PC-3 (cell line): ENCODE data around the gene SGCD. TPM values are rescaled to one million over a fixed set of nuclear protein-coding genes. Genes with fewer than 3 reads are reported as not detected.

Source experiments
- ATAC-seq: fragments of 200-7000 bp; cut with Tn5 transposase; 2 replicates; pipeline ENCODE4 v1.9.1; 2020; ENCODE audit warnings: mild to moderate bottlenecking, moderate library complexity
- BruUV-seq: library from RNA; stranded (reverse); fragments of 400-500 nt; replicated peaks from 2 replicates; lab custom pipeline; 2021; lab: Mats Ljungman, UMichigan
- CTCF ChIA-PET: fragments of 300-600 bp; sonication (Branson Sonifier 250); formaldehyde crosslinking; loops from one replicate; lab custom pipeline; 2022; ENCODE audit warnings: antibody characterized with exemption; lab: Charles Lee
- POLR2A ChIA-PET: fragments of 300-600 bp; sonication (Branson Sonifier 250); formaldehyde crosslinking; loops from one replicate; lab custom pipeline; 2022; ENCODE audit warnings: antibody characterized with exemption; ENCODE audit not compliant: unreplicated experiment; lab: Charles Lee
- DNase-seq: peaks from one replicate; pipeline ENCODE4 v3.0.0-alpha.2; 2015
- H2AFZ ChIP-seq: fragments of 300-600 bp; sonication (generic); 2 replicates; pipeline ENCODE4 v1.6.0; 2016; ENCODE audit warnings: antibody characterized with exemption, low read length
- H3F3A ChIP-seq: fragments of 300-600 bp; sonication (generic); one replicate; pipeline ENCODE4 v1.6.0; 2017; ENCODE audit warnings: antibody characterized with exemption, low read length, control low read depth, mild to moderate bottlenecking; ENCODE audit not compliant: unreplicated experiment
- H3K27ac ChIP-seq: fragments of 300-600 bp; sonication (generic); 2 replicates; pipeline ENCODE4 v1.5.1; 2016; ENCODE audit warnings: mild to moderate bottlenecking, low read length
- H3K27me3 ChIP-seq: fragments of 300-600 bp; sonication (generic); 2 replicates; pipeline ENCODE4 v1.6.1; 2016; ENCODE audit warnings: low read length, mixed read lengths
- H3K36me3 ChIP-seq: fragments of 300-600 bp; sonication (generic); 2 replicates; pipeline ENCODE4 v1.6.1; 2016; ENCODE audit warnings: low read depth, mixed run types, low read length, mixed read lengths
- H3K4me1 ChIP-seq: fragments of 300-600 bp; sonication (generic); 2 replicates; pipeline ENCODE4 v1.5.1; 2016; ENCODE audit warnings: low read length; ENCODE audit not compliant: insufficient read depth
- H3K4me2 ChIP-seq: fragments of 300-600 bp; sonication (generic); 2 replicates; pipeline ENCODE4 v1.6.0; 2016; ENCODE audit warnings: low read length
- H3K4me3 ChIP-seq: fragments of 300-600 bp; sonication (generic); 2 replicates; pipeline ENCODE4 v1.5.1; 2016; ENCODE audit warnings: mild to moderate bottlenecking, low read length, mixed read lengths
- H3K79me2 ChIP-seq: fragments of 300-600 bp; sonication (generic); 2 replicates; pipeline ENCODE4 v1.6.1; 2017; ENCODE audit warnings: low read length, mixed read lengths
- H3K9ac ChIP-seq: fragments of 300-600 bp; sonication (generic); 2 replicates; pipeline ENCODE4 v1.6.0; 2016; ENCODE audit warnings: mild to moderate bottlenecking, low read length
- H3K9me2 ChIP-seq: fragments of 300-600 bp; sonication (generic); replicated peaks from 2 replicates; pipeline ENCODE4 v1.6.1; 2016; ENCODE audit warnings: mixed run types, low read length, mixed read lengths
- H3K9me3 ChIP-seq: fragments of 300-600 bp; sonication (generic); 2 replicates; pipeline ENCODE4 v1.6.1; 2016; ENCODE audit warnings: low read length, mixed read lengths
- H4K20me1 ChIP-seq: fragments of 300-600 bp; sonication (generic); 2 replicates; pipeline ENCODE4 v1.6.1; 2016; ENCODE audit warnings: low read length, mixed read lengths
- EZH2 ChIP-seq: fragments of 300-600 bp; sonication (generic); IDR thresholded peaks from one replicate; pipeline ENCODE4 v1.6.1; 2017; ENCODE audit warnings: antibody characterized with exemption, mild to moderate bottlenecking, low read length; ENCODE audit not compliant: unreplicated experiment
- EZH2phosphoT487 ChIP-seq: fragments of 300-600 bp; sonication (generic); IDR thresholded peaks from 2 replicates; pipeline ENCODE4 v1.6.1; 2018; ENCODE audit warnings: mild to moderate bottlenecking, antibody characterized with exemption, low read length, borderline replicate concordance
- intact Hi-C: fragments of 100-400 bp; cut with micrococcal nuclease; formaldehyde crosslinking; loops from 2 replicates; pipeline ENCODE4 v1.9.0; 2023
- total RNA-seq: library from RNA; depleted of rRNA; stranded (reverse); fragments of >200 nt; gene quantifications from 2 replicates; pipeline ENCODE4 v1.2.3, GENCODE V29; 2014
- TF ChIP-seq, protein P1 (sequence below): fragments of 300-600 bp; sonication (generic); conservative IDR thresholded peaks from 2 replicates; pipeline ENCODE4 v1.5.1; 2017; ENCODE audit warnings: antibody characterized with exemption, low read depth, mild to moderate bottlenecking, low read length

SGCD gene
- total RNA-seq, 1 experiment from 2014 or later: 0.15 TPM

GRCh38 chr5:156716591-156717380 is 389.8 kb downstream of the SGCD start:
- Histone ChIP-seq H3K4me3 (no peak overlapping the region), H3K27me3 (no peaks in the 10 kb centered on the region), H3F3A (no peaks in the 10 kb centered on the region), H3K4me1 (no peaks in the 10 kb centered on the region), H4K20me1 (no peaks in the 10 kb centered on the region), H3K9ac (no peak overlapping the region), H3K4me2 (no peak overlapping the region), H3K36me3 (no peaks in the 10 kb centered on the region), H3K9me3 (no peaks in the 10 kb centered on the region), H3K79me2 (no peaks in the 10 kb centered on the region), H2AFZ (no peak overlapping the region), H3K27ac (no peak overlapping the region), H3K9me2 (no peaks in the 10 kb centered on the region)
- TF ChIP-seq EZH2 (no peak), EZH2phosphoT487 (no peak)
- TF ChIP-seq, protein P1, sequence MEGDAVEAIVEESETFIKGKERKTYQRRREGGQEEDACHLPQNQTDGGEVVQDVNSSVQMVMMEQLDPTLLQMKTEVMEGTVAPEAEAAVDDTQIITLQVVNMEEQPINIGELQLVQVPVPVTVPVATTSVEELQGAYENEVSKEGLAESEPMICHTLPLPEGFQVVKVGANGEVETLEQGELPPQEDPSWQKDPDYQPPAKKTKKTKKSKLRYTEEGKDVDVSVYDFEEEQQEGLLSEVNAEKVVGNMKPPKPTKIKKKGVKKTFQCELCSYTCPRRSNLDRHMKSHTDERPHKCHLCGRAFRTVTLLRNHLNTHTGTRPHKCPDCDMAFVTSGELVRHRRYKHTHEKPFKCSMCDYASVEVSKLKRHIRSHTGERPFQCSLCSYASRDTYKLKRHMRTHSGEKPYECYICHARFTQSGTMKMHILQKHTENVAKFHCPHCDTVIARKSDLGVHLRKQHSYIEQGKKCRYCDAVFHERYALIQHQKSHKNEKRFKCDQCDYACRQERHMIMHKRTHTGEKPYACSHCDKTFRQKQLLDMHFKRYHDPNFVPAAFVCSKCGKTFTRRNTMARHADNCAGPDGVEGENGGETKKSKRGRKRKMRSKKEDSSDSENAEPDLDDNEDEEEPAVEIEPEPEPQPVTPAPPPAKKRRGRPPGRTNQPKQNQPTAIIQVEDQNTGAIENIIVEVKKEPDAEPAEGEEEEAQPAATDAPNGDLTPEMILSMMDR: no peak
- ChIA-PET CTCF (no interaction called here), POLR2A (no interaction called here)
- intact Hi-C loops: no loop called here
- ATAC-seq (no peak), DNase-seq (no peak)
- BruUV-seq: no TSS peak

GRCh38 chr5:156718985-156719384 is 392.0 kb downstream of the SGCD start:
- TF ChIP-seq, protein P1: no peak
- TF ChIP-seq EZH2 (no peak), EZH2phosphoT487 (no peak)
- no TSS peak for BruUV-seq
- Histone ChIP-seq H3K9me2 (no peaks in the 10 kb centered on the region), H3K9ac (no peak overlapping the region), H3K4me1 (no peaks in the 10 kb centered on the region), H3K27me3 (no peaks in the 10 kb centered on the region), H3K4me3 (no peak overlapping the region), H3K4me2 (no peak overlapping the region), H3F3A (no peaks in the 10 kb centered on the region), H2AFZ (no peak overlapping the region), H3K79me2 (no peaks in the 10 kb centered on the region), H3K36me3 (no peaks in the 10 kb centered on the region), H3K27ac (no peak overlapping the region), H4K20me1 (no peaks in the 10 kb centered on the region), H3K9me3 (no peaks in the 10 kb centered on the region)
- DNase-seq (no peak), ATAC-seq (no peak)
- intact Hi-C loops: no loop called here
- CTCF ChIA-PET: no interaction called here
- POLR2A ChIA-PET: no interaction called here

DNA sequence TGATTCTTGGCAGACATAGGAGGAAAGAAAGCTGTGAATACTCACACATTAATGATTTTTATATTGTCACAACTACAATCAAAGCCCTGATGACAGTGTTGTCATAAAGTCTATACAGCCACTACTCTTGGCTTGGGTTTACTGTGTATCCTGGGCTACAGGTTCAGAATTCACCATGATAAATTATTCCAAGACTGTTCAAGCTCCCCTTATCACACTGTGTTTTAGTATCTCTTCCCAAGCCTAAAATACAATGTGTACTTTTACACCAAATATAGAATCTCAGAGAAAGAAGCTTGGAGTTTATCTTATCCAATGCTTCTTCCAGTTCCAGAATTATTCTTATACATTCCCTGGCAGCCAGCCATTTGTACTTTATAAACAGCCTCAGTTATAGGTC is 395.4 kb downstream of the SGCD start:
- no peak overlapping the region for H3K27ac ChIP-seq
- ChIA-PET POLR2A (no interaction called here), CTCF (interaction anchor here (0.6 kb wide), 1 partner anchor 38 kb away, joined by 3 read pairs; no protein-coding TSS in a partner anchor)
- no peak overlapping the region for H2AFZ ChIP-seq
- H3K27me3 ChIP-seq: no peaks in the 10 kb centered on the region
- no peaks in the 10 kb centered on the region for H4K20me1 ChIP-seq
- H3K9me3 ChIP-seq: no peaks in the 10 kb centered on the region
- TF ChIP-seq EZH2phosphoT487: no peak
- no peak for TF ChIP-seq EZH2
- TF ChIP-seq, protein P1: no peak
- H3K4me1 ChIP-seq: no peaks in the 10 kb centered on the region
- intact Hi-C loops: no loop called here
- H3K9ac ChIP-seq: no peak overlapping the region
- H3F3A ChIP-seq: no peaks in the 10 kb centered on the region
- no peak overlapping the region for H3K4me2 ChIP-seq
- no peaks in the 10 kb centered on the region for H3K79me2 ChIP-seq
- no peaks in the 10 kb centered on the region for H3K9me2 ChIP-seq
- no peak overlapping the region for H3K4me3 ChIP-seq
- DNase-seq: no peak
- no peaks in the 10 kb centered on the region for H3K36me3 ChIP-seq
- ATAC-seq: no peak
- no TSS peak for BruUV-seq
